GM12892 (cell line): ENCODE results near the gene CCDC134.

Source experiments
- POLR2A ChIP-seq: IDR thresholded peaks from 2 replicates; pipeline ENCODE4 v1.6.1; 2011; ENCODE audit warnings: low read depth, low read length, control low read depth
- POLR2AphosphoS5 ChIP-seq: IDR thresholded peaks from 2 replicates; pipeline ENCODE4 v1.6.1; 2011; ENCODE audit warnings: low read depth, low read length, control low read depth
- TAF1 ChIP-seq: IDR thresholded peaks from 2 replicates; pipeline ENCODE4 v1.6.1; 2011; ENCODE audit warnings: low read depth, mild to moderate bottlenecking, control low read depth, low read length, borderline replicate concordance

- TF ChIP-seq POLR2AphosphoS5 (no peak), POLR2A (no peak), TAF1 (no peak)
These were observed 23.3 kb downstream of the CCDC134 start for GRCh38 chr22:41823797-41824196.
